PC-3 (cell line): ENCODE data around the gene PKMYT1. TPM values are rescaled to one million over a fixed set of nuclear protein-coding genes. Genes with fewer than 3 reads are reported as not detected.
A peak's percentile ranks its signal among the peaks of the same experiment; 100 is the strongest.

Experiments used
- ATAC-seq: fragments of 200-7000 bp; cut with Tn5 transposase; 2 replicates; pipeline ENCODE4 v1.9.1; 2020; ENCODE audit warnings: mild to moderate bottlenecking, moderate library complexity
- BruUV-seq: library from RNA; stranded (reverse); fragments of 400-500 nt; replicated peaks from 2 replicates; lab custom pipeline; 2021; lab: Mats Ljungman, UMichigan
- CTCF ChIA-PET: fragments of 300-600 bp; sonication (Branson Sonifier 250); formaldehyde crosslinking; loops from one replicate; lab custom pipeline; 2022; ENCODE audit warnings: antibody characterized with exemption; lab: Charles Lee
- POLR2A ChIA-PET: fragments of 300-600 bp; sonication (Branson Sonifier 250); formaldehyde crosslinking; loops from one replicate; lab custom pipeline; 2022; ENCODE audit warnings: antibody characterized with exemption; ENCODE audit not compliant: unreplicated experiment; lab: Charles Lee
- DNase-seq: peaks from one replicate; pipeline ENCODE4 v3.0.0-alpha.2; 2015
- H2AFZ ChIP-seq: fragments of 300-600 bp; sonication (generic); 2 replicates; pipeline ENCODE4 v1.6.0; 2016; ENCODE audit warnings: antibody characterized with exemption, low read length
- H3F3A ChIP-seq: fragments of 300-600 bp; sonication (generic); one replicate; pipeline ENCODE4 v1.6.0; 2017; ENCODE audit warnings: antibody characterized with exemption, low read length, control low read depth, mild to moderate bottlenecking; ENCODE audit not compliant: unreplicated experiment
- H3K27ac ChIP-seq: fragments of 300-600 bp; sonication (generic); 2 replicates; pipeline ENCODE4 v1.5.1; 2016; ENCODE audit warnings: mild to moderate bottlenecking, low read length
- H3K27me3 ChIP-seq: fragments of 300-600 bp; sonication (generic); 2 replicates; pipeline ENCODE4 v1.6.1; 2016; ENCODE audit warnings: low read length, mixed read lengths
- H3K36me3 ChIP-seq: fragments of 300-600 bp; sonication (generic); 2 replicates; pipeline ENCODE4 v1.6.1; 2016; ENCODE audit warnings: low read depth, mixed run types, low read length, mixed read lengths
- H3K4me1 ChIP-seq: fragments of 300-600 bp; sonication (generic); 2 replicates; pipeline ENCODE4 v1.5.1; 2016; ENCODE audit warnings: low read length; ENCODE audit not compliant: insufficient read depth
- H3K4me2 ChIP-seq: fragments of 300-600 bp; sonication (generic); 2 replicates; pipeline ENCODE4 v1.6.0; 2016; ENCODE audit warnings: low read length
- H3K4me3 ChIP-seq: fragments of 300-600 bp; sonication (generic); 2 replicates; pipeline ENCODE4 v1.5.1; 2016; ENCODE audit warnings: mild to moderate bottlenecking, low read length, mixed read lengths
- H3K79me2 ChIP-seq: fragments of 300-600 bp; sonication (generic); 2 replicates; pipeline ENCODE4 v1.6.1; 2017; ENCODE audit warnings: low read length, mixed read lengths
- H3K9ac ChIP-seq: fragments of 300-600 bp; sonication (generic); 2 replicates; pipeline ENCODE4 v1.6.0; 2016; ENCODE audit warnings: mild to moderate bottlenecking, low read length
- H3K9me2 ChIP-seq: fragments of 300-600 bp; sonication (generic); replicated peaks from 2 replicates; pipeline ENCODE4 v1.6.1; 2016; ENCODE audit warnings: mixed run types, low read length, mixed read lengths
- H3K9me3 ChIP-seq: fragments of 300-600 bp; sonication (generic); 2 replicates; pipeline ENCODE4 v1.6.1; 2016; ENCODE audit warnings: low read length, mixed read lengths
- H4K20me1 ChIP-seq: fragments of 300-600 bp; sonication (generic); 2 replicates; pipeline ENCODE4 v1.6.1; 2016; ENCODE audit warnings: low read length, mixed read lengths
- EZH2 ChIP-seq: fragments of 300-600 bp; sonication (generic); IDR thresholded peaks from one replicate; pipeline ENCODE4 v1.6.1; 2017; ENCODE audit warnings: antibody characterized with exemption, mild to moderate bottlenecking, low read length; ENCODE audit not compliant: unreplicated experiment
- EZH2phosphoT487 ChIP-seq: fragments of 300-600 bp; sonication (generic); IDR thresholded peaks from 2 replicates; pipeline ENCODE4 v1.6.1; 2018; ENCODE audit warnings: mild to moderate bottlenecking, antibody characterized with exemption, low read length, borderline replicate concordance
- intact Hi-C: fragments of 100-400 bp; cut with micrococcal nuclease; formaldehyde crosslinking; loops from 2 replicates; pipeline ENCODE4 v1.9.0; 2023
- total RNA-seq: library from RNA; depleted of rRNA; stranded (reverse); fragments of >200 nt; gene quantifications from 2 replicates; pipeline ENCODE4 v1.2.3, GENCODE V29; 2014
- TF ChIP-seq, protein P1 (sequence below): fragments of 300-600 bp; sonication (generic); conservative IDR thresholded peaks from 2 replicates; pipeline ENCODE4 v1.5.1; 2017; ENCODE audit warnings: antibody characterized with exemption, low read depth, mild to moderate bottlenecking, low read length

PKMYT1 gene
- total RNA-seq, 1 experiment from 2014 or later: 51.9 TPM

DNA sequence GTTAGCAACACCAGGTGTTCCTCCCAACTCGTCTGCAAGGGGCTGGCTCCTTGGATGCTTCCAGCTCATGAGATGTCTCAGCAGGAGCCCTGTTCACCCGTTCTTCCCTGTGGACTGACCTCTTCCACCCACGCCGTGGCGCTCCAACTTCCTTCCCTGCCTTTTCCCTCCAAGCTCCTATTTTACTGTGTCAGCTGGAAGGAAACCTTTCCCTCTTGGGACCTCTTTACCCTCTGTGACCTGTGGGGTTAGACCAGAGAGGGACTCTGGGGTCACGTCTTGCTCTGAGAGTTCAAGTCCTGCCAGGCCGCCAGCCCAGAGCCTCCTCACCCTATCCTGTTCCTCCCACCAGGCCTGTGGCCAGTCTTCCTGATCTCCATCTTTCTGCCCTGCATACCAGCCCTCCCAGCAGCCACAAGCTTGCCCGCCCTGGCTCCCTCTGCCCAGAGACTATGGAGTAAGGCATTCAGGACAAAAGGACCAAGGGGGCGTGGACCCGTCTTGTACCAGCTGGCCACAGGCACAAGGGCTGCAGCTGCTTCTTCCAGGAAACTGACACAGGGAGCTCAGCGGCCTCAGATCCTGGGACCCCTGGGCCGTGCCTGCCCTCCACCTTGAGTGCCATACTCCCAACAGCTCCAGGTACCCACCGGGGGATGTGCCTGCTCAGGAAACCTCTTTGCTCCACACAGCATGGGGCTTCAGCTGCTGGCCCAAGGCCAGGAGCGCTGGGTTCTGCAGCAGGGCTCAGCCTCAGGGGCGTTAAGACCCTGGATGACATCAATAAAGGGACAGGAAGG lies 8.1 kb downstream of the PKMYT1 start:
- Histone ChIP-seq H3K9me3 (no peaks in the 10 kb centered on the region), H3K27me3 (no peaks in the 10 kb centered on the region), H2AFZ (no peak overlapping the region), H3K79me2 (peaks cover 17% of the 10 kb centered on the region; the same call in 1 of the 2 replicates), H3K9me2 (no peaks in the 10 kb centered on the region), H3K4me2 (no peak overlapping the region), H3K36me3 (peaks cover 6% of the 10 kb centered on the region; the same call in 1 of the 2 replicates), H3K4me3 (no peak overlapping the region), H3K27ac (no peak overlapping the region), H3K9ac (no peak overlapping the region), H3K4me1 (peaks cover 16% of the 10 kb centered on the region; the same call in 1 of the 2 replicates), H4K20me1 (peaks cover 12% of the 10 kb centered on the region), H3F3A (no peaks in the 10 kb centered on the region)
- ChIA-PET CTCF (no interaction called here), POLR2A (no interaction called here)
- no TSS peak for BruUV-seq
- TF ChIP-seq EZH2phosphoT487: no peak
- TF ChIP-seq, protein P1, sequence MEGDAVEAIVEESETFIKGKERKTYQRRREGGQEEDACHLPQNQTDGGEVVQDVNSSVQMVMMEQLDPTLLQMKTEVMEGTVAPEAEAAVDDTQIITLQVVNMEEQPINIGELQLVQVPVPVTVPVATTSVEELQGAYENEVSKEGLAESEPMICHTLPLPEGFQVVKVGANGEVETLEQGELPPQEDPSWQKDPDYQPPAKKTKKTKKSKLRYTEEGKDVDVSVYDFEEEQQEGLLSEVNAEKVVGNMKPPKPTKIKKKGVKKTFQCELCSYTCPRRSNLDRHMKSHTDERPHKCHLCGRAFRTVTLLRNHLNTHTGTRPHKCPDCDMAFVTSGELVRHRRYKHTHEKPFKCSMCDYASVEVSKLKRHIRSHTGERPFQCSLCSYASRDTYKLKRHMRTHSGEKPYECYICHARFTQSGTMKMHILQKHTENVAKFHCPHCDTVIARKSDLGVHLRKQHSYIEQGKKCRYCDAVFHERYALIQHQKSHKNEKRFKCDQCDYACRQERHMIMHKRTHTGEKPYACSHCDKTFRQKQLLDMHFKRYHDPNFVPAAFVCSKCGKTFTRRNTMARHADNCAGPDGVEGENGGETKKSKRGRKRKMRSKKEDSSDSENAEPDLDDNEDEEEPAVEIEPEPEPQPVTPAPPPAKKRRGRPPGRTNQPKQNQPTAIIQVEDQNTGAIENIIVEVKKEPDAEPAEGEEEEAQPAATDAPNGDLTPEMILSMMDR: no peak
- TF ChIP-seq EZH2: no peak
- intact Hi-C loops: no loop called here
- ATAC-seq (no peak), DNase-seq (no peak)

DNA sequence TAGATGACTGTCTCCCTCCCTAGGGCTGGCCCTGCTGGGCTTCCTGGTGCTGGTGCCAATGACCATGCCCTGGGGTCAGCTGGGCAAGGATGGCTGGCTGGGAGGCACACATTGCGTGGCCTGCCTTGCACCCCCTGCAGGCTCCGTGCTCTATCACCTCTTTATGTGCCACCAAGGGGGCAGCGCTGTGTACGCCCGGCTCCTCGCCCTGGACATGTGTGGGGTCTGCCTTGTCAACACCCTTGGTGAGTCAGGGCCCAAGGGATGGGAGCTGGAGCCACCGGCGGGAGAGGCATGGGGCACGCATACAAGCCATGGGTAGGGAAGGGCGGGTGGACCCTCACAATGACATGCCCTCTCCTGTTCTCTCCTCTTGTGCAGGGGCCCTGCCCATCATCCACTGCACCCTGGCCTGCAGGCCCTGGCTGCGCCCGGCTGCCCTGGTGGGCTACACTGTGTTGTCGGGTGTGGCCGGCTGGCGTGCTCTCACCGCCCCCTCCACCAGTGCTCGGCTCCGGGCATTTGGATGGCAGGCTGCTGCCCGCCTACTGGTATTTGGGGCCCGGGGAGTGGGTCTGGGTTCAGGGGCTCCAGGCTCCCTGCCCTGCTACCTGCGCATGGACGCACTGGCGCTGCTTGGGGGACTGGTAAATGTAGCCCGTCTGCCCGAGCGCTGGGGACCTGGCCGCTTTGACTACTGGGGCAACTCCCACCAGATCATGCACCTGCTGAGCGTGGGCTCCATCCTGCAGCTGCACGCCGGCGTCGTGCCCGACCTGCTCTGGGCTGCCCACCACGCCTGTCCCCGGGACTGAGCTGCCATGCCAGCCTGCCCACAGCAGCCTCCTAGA lies 8.9 kb downstream of the PKMYT1 start:
- peak overlapping the region; percentile 94 for H3K4me2 ChIP-seq
- H3K27ac ChIP-seq: no peak overlapping the region
- DNase-seq (no peak), ATAC-seq (no peak)
- peaks cover 12% of the 10 kb centered on the region for H4K20me1 ChIP-seq
- no peak overlapping the region for H3K9ac ChIP-seq
- intact Hi-C loops: no loop called here
- no peaks in the 10 kb centered on the region for H3K9me3 ChIP-seq
- peak overlapping the region; percentile 85; the same call in 1 of the 2 replicates for H3K4me3 ChIP-seq
- H3K79me2 ChIP-seq: peaks cover 10% of the 10 kb centered on the region; the same call in 1 of the 2 replicates
- BruUV-seq: no TSS peak
- H3K4me1 ChIP-seq: peaks cover 16% of the 10 kb centered on the region; the same call in 1 of the 2 replicates
- H3K27me3 ChIP-seq: no peaks in the 10 kb centered on the region
- ChIA-PET CTCF (no interaction called here), POLR2A (no interaction called here)
- H3K36me3 ChIP-seq: peaks cover 6% of the 10 kb centered on the region; the same call in 1 of the 2 replicates
- no peaks in the 10 kb centered on the region for H3F3A ChIP-seq
- no peak overlapping the region for H2AFZ ChIP-seq
- H3K9me2 ChIP-seq: no peaks in the 10 kb centered on the region
- TF ChIP-seq, protein P1: no peak
- TF ChIP-seq EZH2phosphoT487 (no peak), EZH2 (no peak)
